K562 (cell line): ENCODE data around the gene TTC33. TPM values are rescaled to one million over a fixed set of nuclear protein-coding genes. Genes with fewer than 3 reads are reported as not detected.
A peak's percentile ranks its signal among the peaks of the same experiment; 100 is the strongest.

Experiments
- ATAC-seq: fragments of 200-7000 bp; cut with Tn5 transposase; 3 replicates; pipeline ENCODE4 v1.9.1; 2020; ENCODE audit warnings: moderate library complexity
- BruUV-seq: library from RNA; stranded (reverse); fragments of 400-500 nt; replicated peaks from 2 replicates; lab custom pipeline; 2021; lab: Mats Ljungman, UMichigan
- CTCF ChIA-PET: fragments of 300-600 bp; formaldehyde crosslinking; extraction: SDS; loops from one replicate; lab custom pipeline; 2021; ENCODE audit warnings: low intra/inter-chr PET ratio; lab: Yijun Ruan, JAX
- POLR2A ChIA-PET: fragments of 300-600, 350-650 bp; sonication (Branson Sonifier 250); formaldehyde crosslinking; extraction: SDS; loops from one replicate; lab custom pipeline; 2021; ENCODE audit warnings: antibody characterized with exemption, inconsistent platforms; lab: Yijun Ruan, JAX
- DNase-seq, 4 experiments: peaks; one replicate each; pipeline versions ENCODE4 v3.0.0 to v3.0.0-alpha.2; 2011 to 2018; ENCODE audit warnings: low spot score in 3 of 4, mixed read lengths in 3 of 4; ENCODE audit errors: extremely low read depth in 1 of 4
- FAIRE-seq: peaks from 2 replicates; lab custom pipeline; 2011; peaks lifted over from hg19 to GRCh38; lab: Jason Lieb, UNC
- H2AFZ ChIP-seq: 2 replicates; pipeline ENCODE4 v1.6.0; 2011; ENCODE audit warnings: low read depth, low read length, control low read depth, inconsistent platforms
- H3K27ac ChIP-seq: fragments of 200-600 bp; 3 replicates; pipeline ENCODE4 v1.8.0; 2011; ENCODE audit warnings: low read depth, mild to moderate bottlenecking, control low read depth, inconsistent platforms, low read length, moderate library complexity, mixed read lengths; ENCODE audit errors: extremely low read depth
- H3K27me3 ChIP-seq, 2 experiments: fragments of 300-600 bp in 1 of 2; 2 replicates in 1 of 2; 3 replicates in 1 of 2; pipeline versions ENCODE4 v1.6.0 to v1.8.0; 2011; ENCODE audit warnings: inconsistent platforms in 2 of 2, low read length in 2 of 2, mild to moderate bottlenecking in 1 of 2, mixed read lengths in 1 of 2, moderate library complexity in 1 of 2; ENCODE audit not compliant: control insufficient read depth in 2 of 2, insufficient read depth in 2 of 2
- H3K36me3 ChIP-seq: fragments of 300-600 bp; 3 replicates; pipeline ENCODE4 v1.8.0; 2011; ENCODE audit warnings: mild to moderate bottlenecking, low read length, inconsistent platforms; ENCODE audit not compliant: control insufficient read depth, insufficient read depth
- H3K4me1 ChIP-seq, 2 experiments: fragments of 200-600 bp in 1 of 2; replicated peaks in 1 of 2; 2 replicates in 1 of 2; 3 replicates in 1 of 2; pipeline versions ENCODE4 v1.5.1 to v1.8.0; 2011; ENCODE audit warnings: inconsistent platforms in 2 of 2, low read length in 2 of 2, mild to moderate bottlenecking in 1 of 2, mixed read lengths in 1 of 2, moderate library complexity in 1 of 2; ENCODE audit not compliant: control insufficient read depth in 2 of 2, insufficient read depth in 2 of 2
- H3K4me2 ChIP-seq: 2 replicates; pipeline ENCODE4 v1.6.1; 2011; ENCODE audit warnings: low read length, control low read depth, inconsistent platforms, mixed read lengths; ENCODE audit not compliant: insufficient read depth
- H3K4me3 ChIP-seq: fragments of 200-600 bp; sonication (generic), shearing (Covaris generic); 2 replicates; pipeline ENCODE4 v1.5.1; 2016; ENCODE audit warnings: control low read depth, inconsistent platforms
- H3K79me2 ChIP-seq: fragments of 200-600 bp; 3 replicates; pipeline ENCODE4 v1.8.0; 2011; ENCODE audit warnings: low read length, inconsistent platforms; ENCODE audit not compliant: control insufficient read depth, insufficient read depth
- H3K9ac ChIP-seq, 2 experiments: 2 replicates each; pipeline versions ENCODE4 v1.6.0 to v1.6.1; 2011; ENCODE audit warnings: low read depth in 2 of 2, low read length in 2 of 2, control low read depth in 1 of 2, inconsistent platforms in 1 of 2, mild to moderate bottlenecking in 1 of 2, mixed read lengths in 1 of 2; ENCODE audit not compliant: insufficient read depth in 1 of 2
- H3K9me1 ChIP-seq: one replicate; pipeline ENCODE4 v1.6.0; 2011; ENCODE audit warnings: inconsistent platforms, mild to moderate bottlenecking, low read length, moderate library complexity; ENCODE audit not compliant: control insufficient read depth, insufficient read depth
- H3K9me3 ChIP-seq: replicated peaks from 2 replicates; pipeline ENCODE4 v1.5.1; 2011; ENCODE audit warnings: low read depth, low read length, inconsistent platforms; ENCODE audit not compliant: control insufficient read depth, insufficient read depth
- H4K20me1 ChIP-seq: replicated peaks from 2 replicates; pipeline ENCODE4 v1.6.1; 2011; ENCODE audit warnings: low read length, inconsistent platforms, mixed read lengths; ENCODE audit not compliant: control insufficient read depth, insufficient read depth
- C11orf30 ChIP-seq: fragments of 450-650 bp; IDR thresholded peaks from 2 replicates; pipeline ENCODE4 v1.6.1; 2016; ENCODE audit warnings: low read depth, mild to moderate bottlenecking
- CBX2 ChIP-seq: fragments of 200-600 bp; sonication (generic); IDR thresholded peaks from one replicate; pipeline ENCODE4 v1.6.1; 2012; ENCODE audit warnings: mild to moderate bottlenecking, low read length, inconsistent platforms; ENCODE audit not compliant: insufficient read depth, poor library complexity, severe bottlenecking
- ELF4 ChIP-seq: fragments of 450-650 bp; formaldehyde crosslinking; IDR thresholded peaks from 2 replicates; pipeline ENCODE4 v1.4.0; 2022; ENCODE audit warnings: missing genetic modification characterization
- FOXP1 ChIP-seq: sonication (generic); formaldehyde crosslinking; IDR thresholded peaks from 2 replicates; pipeline ENCODE4 v1.8.0; 2022; ENCODE audit warnings: mild to moderate bottlenecking, missing genetic modification reagents
- HDGF ChIP-seq: fragments of 450-650 bp; IDR thresholded peaks from 2 replicates; pipeline ENCODE4 v1.6.1; 2016
- IRF2 ChIP-seq: sonication (generic); formaldehyde crosslinking; IDR thresholded peaks from 2 replicates; pipeline ENCODE4 v1.8.1; 2022; ENCODE audit warnings: mild to moderate bottlenecking, missing genetic modification reagents
- KDM2B ChIP-seq: fragments of 250-450 bp; sonication (Bioruptor Pico); IDR thresholded peaks from 2 replicates; pipeline ENCODE4 v1.8.0; 2021; ENCODE audit warnings: mild to moderate bottlenecking, moderate library complexity
- MBD2 ChIP-seq: sonication (generic); IDR thresholded peaks from 2 replicates; pipeline ENCODE4 v1.6.1; 2016; ENCODE audit warnings: low read depth, borderline replicate concordance
- MYC ChIP-seq, 2 experiments: fragments of 250-450 bp in 1 of 2; sonication (Bioruptor Pico) in 1 of 2; IDR thresholded peaks; 2 replicates each; pipeline versions ENCODE4 v1.5.1 to v1.6.1; 2012 to 2021; ENCODE audit warnings: low read depth in 2 of 2, borderline replicate concordance in 1 of 2, improper control_type of control experiment in 1 of 2, low read length in 1 of 2, mild to moderate bottlenecking in 1 of 2, moderate library complexity in 1 of 2
- NONO ChIP-seq, 2 experiments: fragments of 200-400 bp in 1 of 2; fragments of 450-650 bp in 1 of 2; formaldehyde crosslinking in 1 of 2; IDR thresholded peaks; 2 replicates each; pipeline ENCODE4 v1.6.1; 2017; ENCODE audit warnings: low read depth in 2 of 2, mild to moderate bottlenecking in 2 of 2, moderate library complexity in 2 of 2, low read length in 1 of 2
- SMAD2 ChIP-seq: fragments of 150-350 bp; IDR thresholded peaks from 2 replicates; pipeline ENCODE4 v1.6.1; 2014; ENCODE audit warnings: low read depth, mild to moderate bottlenecking, low read length
- TCF7 ChIP-seq: sonication (generic); IDR thresholded peaks from 2 replicates; pipeline ENCODE4 v1.6.1; 2016; ENCODE audit warnings: antibody characterized with exemption, borderline replicate concordance
- ZNF316 ChIP-seq: fragments of 450-650 bp; IDR thresholded peaks from 2 replicates; pipeline ENCODE4 v1.6.1; 2016
- ZNF324 ChIP-seq: fragments of 250-450 bp; sonication (Bioruptor Pico); IDR thresholded peaks from 2 replicates; pipeline ENCODE4 v1.4.0; 2020; ENCODE audit warnings: mild to moderate bottlenecking
- WGBS: fragments of 100-300 bp; shearing (Covaris generic); methylation state at CpG from one replicate; pipeline ENCODE4 v1.1.6; 2016; ENCODE audit warnings: low coverage, mixed read lengths; ENCODE audit not compliant: insufficient coverage; ENCODE audit errors: missing lambda C conversion rate; 5-methylcytosine and 5-hydroxymethylcytosine counted together
- in situ Hi-C: fragments of 300-500 bp; cut with MboI; formaldehyde crosslinking; loops from 4 replicates; pipeline ENCODE4 v1.15.0; 2018; ENCODE audit warnings: inconsistent platforms, mixed read lengths
- intact Hi-C: fragments of 100-400 bp; cut with micrococcal nuclease; formaldehyde crosslinking; loops from 2 replicates; pipeline ENCODE4 v1.14.2; 2022
- polyA plus RNA-seq, 8 experiments: library from polyadenylated mRNA; depleted of rRNA in 4 of 8; stranded (reverse) in 5 of 8; unstranded in 3 of 8; fragments of >200 nt; fragmentation: Nextera tagmentation in 2 of 8; fragmentation: Illumina TruSeq in 1 of 8; extraction: Ambion mirVana in 2 of 8; extraction: Trizol in 1 of 8; gene quantifications; 2 replicates each; pipeline versions ENCODE4 v1.2.1 to v1.2.3, GENCODE V29; 2011 to 2014; ENCODE audit warnings: inconsistent platforms in 1 of 8, missing spikeins in 1 of 8
- total RNA-seq, 7 experiments: library from RNA; depleted of rRNA in 6 of 7; stranded (reverse); fragments of >200 nt in 6 of 7; fragmentation: Illumina TruSeq in 2 of 7; extraction: Trizol in 2 of 7; gene quantifications; 2 replicates each; pipeline versions ENCODE4 v1.2.1 to v1.2.3, GENCODE V29; 2011 to 2021; ENCODE audit warnings: low replicate concordance in 1 of 7
- TF ChIP-seq, protein P1 (sequence below): fragments of 250-450 bp; sonication (Bioruptor Pico); IDR thresholded peaks from 2 replicates; pipeline ENCODE4 v1.8.0; 2021; ENCODE audit warnings: moderate library complexity, mild to moderate bottlenecking, inconsistent platforms
- TF ChIP-seq, protein P2 (sequence below): sonication (generic); formaldehyde crosslinking; IDR thresholded peaks from 2 replicates; pipeline ENCODE4 v1.8.1; 2023; ENCODE audit warnings: missing genetic modification reagents, mild to moderate bottlenecking, borderline replicate concordance
- TF ChIP-seq, protein P3 (sequence below): fragments of 250-450 bp; sonication (Bioruptor Pico); IDR thresholded peaks from 2 replicates; pipeline ENCODE4 v1.5.0; 2022; ENCODE audit warnings: mild to moderate bottlenecking

The TTC33 gene
- total and polyA plus RNA-seq, 9 of the 15 experiments (the other 6 are each of a cell fraction or from before 2014, with no cell fraction given): 11.5 to 24.9 (median 21.1) TPM

DNA sequence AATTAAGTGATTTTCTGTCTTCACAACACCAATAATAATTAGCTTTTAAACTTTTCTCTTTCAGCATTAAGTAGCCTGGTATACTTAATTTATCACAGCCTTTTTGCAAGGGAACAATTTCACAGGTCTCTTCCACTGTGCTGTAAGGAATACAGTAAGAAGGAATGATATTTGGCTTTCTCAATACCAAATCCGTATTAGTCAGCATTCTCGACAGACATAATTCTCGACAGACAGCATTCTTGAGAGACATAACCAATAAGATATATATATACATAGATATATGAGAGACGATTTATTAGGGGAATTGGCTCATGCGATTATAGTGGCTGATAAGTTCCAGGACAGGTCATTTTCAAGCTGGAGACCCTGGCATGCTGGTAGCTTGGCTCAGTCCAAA is 24.4 kb upstream of the TTC33 start:
- CTCF ChIA-PET: no interaction called here
- in situ Hi-C loops: no loop called here
- Histone ChIP-seq H4K20me1 (peaks cover 10% of the 10 kb centered on the region), H3K4me1 (peaks cover 0 to under 1% of the 10 kb centered on the region in 2 experiments; a peak in 1 of 5 replicates), H3K4me3 (no peak overlapping the region), H3K36me3 (peaks cover 23% of the 10 kb centered on the region), H3K27ac (no peak overlapping the region), H3K9me1 (no peaks in the 10 kb centered on the region), H3K4me2 (no peak overlapping the region), H2AFZ (no peak overlapping the region), H3K27me3 (no peaks in the 10 kb centered on the region), H3K9me3 (no peaks in the 10 kb centered on the region), H3K79me2 (peaks cover 77% of the 10 kb centered on the region), H3K9ac (no peak overlapping the region)
- BruUV-seq: no TSS peak
- no peak for ATAC-seq
- POLR2A ChIA-PET: interaction anchor here (0.7 to 1.5 kb wide), 5 partner anchors 9 to 1355 kb away, joined by 3 to 5 read pairs (median 3); partner anchors contain the start of gene DAB2
- DNase-seq: no peak
- intact Hi-C loops: no loop called here
- 82% methylated on average over 5 of the region's 5 CpGs for WGBS
- FAIRE-seq: no peak
- TF ChIP-seq NONO (IDR thresholded peaks at IDR 0.05; ENCODE audit: low read depth in 2 of 2, low read length in 1 of 2) (no peak), IRF2 (CRISPR knock-in tag) (no peak), ZNF316 (peak; percentile 84), KDM2B (CRISPR knock-in tag) (no peak), FOXP1 (CRISPR knock-in tag) (no peak), TCF7 (no peak), CBX2 (no peak), ELF4 (CRISPR knock-in tag) (no peak), ZNF324 (CRISPR knock-in tag) (no peak), C11orf30 (peak; percentile 60; the same call in 1 of the 2 replicates), MBD2 (no peak), SMAD2 (no peak), HDGF (no peak), MYC (IDR thresholded peaks at IDR 0.05; ENCODE audit: low read depth, low read length) (no peak), MYC (CRISPR knock-in tag; IDR thresholded peaks at IDR 0.05; ENCODE audit: borderline replicate concordance, low read depth) (no peak)
- TF ChIP-seq, protein P1, sequence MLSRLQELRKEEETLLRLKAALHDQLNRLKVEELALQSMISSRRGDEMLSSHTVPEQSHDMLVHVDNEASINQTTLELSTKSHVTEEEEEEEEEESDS (CRISPR knock-in tag): no peak
- TF ChIP-seq, protein P2, sequence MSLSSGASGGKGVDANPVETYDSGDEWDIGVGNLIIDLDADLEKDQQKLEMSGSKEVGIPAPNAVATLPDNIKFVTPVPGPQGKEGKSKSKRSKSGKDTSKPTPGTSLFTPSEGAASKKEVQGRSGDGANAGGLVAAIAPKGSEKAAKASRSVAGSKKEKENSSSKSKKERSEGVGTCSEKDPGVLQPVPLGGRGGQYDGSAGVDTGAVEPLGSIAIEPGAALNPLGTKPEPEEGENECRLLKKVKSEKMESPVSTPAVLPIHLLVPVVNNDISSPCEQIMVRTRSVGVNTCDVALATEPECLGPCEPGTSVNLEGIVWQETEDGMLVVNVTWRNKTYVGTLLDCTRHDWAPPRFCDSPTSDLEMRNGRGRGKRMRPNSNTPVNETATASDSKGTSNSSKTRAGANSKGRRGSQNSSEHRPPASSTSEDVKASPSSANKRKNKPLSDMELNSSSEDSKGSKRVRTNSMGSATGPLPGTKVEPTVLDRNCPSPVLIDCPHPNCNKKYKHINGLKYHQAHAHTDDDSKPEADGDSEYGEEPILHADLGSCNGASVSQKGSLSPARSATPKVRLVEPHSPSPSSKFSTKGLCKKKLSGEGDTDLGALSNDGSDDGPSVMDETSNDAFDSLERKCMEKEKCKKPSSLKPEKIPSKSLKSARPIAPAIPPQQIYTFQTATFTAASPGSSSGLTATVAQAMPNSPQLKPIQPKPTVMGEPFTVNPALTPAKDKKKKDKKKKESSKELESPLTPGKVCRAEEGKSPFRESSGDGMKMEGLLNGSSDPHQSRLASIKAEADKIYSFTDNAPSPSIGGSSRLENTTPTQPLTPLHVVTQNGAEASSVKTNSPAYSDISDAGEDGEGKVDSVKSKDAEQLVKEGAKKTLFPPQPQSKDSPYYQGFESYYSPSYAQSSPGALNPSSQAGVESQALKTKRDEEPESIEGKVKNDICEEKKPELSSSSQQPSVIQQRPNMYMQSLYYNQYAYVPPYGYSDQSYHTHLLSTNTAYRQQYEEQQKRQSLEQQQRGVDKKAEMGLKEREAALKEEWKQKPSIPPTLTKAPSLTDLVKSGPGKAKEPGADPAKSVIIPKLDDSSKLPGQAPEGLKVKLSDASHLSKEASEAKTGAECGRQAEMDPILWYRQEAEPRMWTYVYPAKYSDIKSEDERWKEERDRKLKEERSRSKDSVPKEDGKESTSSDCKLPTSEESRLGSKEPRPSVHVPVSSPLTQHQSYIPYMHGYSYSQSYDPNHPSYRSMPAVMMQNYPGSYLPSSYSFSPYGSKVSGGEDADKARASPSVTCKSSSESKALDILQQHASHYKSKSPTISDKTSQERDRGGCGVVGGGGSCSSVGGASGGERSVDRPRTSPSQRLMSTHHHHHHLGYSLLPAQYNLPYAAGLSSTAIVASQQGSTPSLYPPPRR (CRISPR knock-in tag): no peak
- TF ChIP-seq, protein P3, sequence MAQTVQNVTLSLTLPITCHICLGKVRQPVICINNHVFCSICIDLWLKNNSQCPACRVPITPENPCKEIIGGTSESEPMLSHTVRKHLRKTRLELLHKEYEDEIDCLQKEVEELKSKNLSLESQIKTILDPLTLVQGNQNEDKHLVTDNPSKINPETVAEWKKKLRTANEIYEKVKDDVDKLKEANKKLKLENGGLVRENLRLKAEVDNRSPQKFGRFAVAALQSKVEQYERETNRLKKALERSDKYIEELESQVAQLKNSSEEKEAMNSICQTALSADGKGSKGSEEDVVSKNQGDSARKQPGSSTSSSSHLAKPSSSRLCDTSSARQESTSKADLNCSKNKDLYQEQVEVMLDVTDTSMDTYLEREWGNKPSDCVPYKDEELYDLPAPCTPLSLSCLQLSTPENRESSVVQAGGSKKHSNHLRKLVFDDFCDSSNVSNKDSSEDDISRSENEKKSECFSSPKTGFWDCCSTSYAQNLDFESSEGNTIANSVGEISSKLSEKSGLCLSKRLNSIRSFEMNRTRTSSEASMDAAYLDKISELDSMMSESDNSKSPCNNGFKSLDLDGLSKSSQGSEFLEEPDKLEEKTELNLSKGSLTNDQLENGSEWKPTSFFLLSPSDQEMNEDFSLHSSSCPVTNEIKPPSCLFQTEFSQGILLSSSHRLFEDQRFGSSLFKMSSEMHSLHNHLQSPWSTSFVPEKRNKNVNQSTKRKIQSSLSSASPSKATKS (CRISPR knock-in tag): no peak
